Testis (tissue), 3 donors: Measurements from ENCODE around the gene PPM1L. TPM values are rescaled to one million over a fixed set of nuclear protein-coding genes. Genes with fewer than 3 reads are reported as not detected.

Experiments
- DNase-seq: peaks from one replicate; pipeline ENCODE4 v3.0.0-alpha.2; 2019
- H3K27ac ChIP-seq, 2 donors: fragments of 200-600 bp; sonication (generic); one replicate each; pipeline ENCODE4 v1.5.1; 2019
- H3K27me3 ChIP-seq: fragments of 200-600 bp; sonication (generic); one replicate; pipeline ENCODE4 v1.5.1; 2019
- H3K36me3 ChIP-seq: fragments of 200-600 bp; sonication (generic); one replicate; pipeline ENCODE4 v1.5.1; 2017; ENCODE audit warnings: low read depth; ENCODE audit errors: missing control alignments
- H3K4me1 ChIP-seq: fragments of 200-600 bp; sonication (generic); one replicate; pipeline ENCODE4 v1.5.1; 2019
- H3K4me3 ChIP-seq, 2 donors: fragments of 200-600 bp; sonication (generic); one replicate each; pipeline ENCODE4 v1.5.1; 2017 to 2019
- H3K9me3 ChIP-seq: fragments of 200-600 bp; sonication (generic); one replicate; pipeline ENCODE4 v1.5.1; 2017
- POLR2A ChIP-seq: fragments of 450-650 bp; IDR thresholded peaks from one replicate; pipeline ENCODE4 v1.6.1; 2017; ENCODE audit warnings: antibody characterized with exemption, mild to moderate bottlenecking, moderate library complexity
- WGBS, 2 donors: methylation state at CpG; one replicate each; pipeline ENCODE4 v1.1.5; 2018; 5-methylcytosine and 5-hydroxymethylcytosine counted together
- intact Hi-C: fragments of 100-400 bp; cut with DNase I; formaldehyde crosslinking; loops from one replicate; pipeline ENCODE4 v1.15.1; 2023; ENCODE audit warnings: low total_unique reads
- polyA plus RNA-seq: library from polyadenylated mRNA; stranded (reverse); fragments of 350-450 nt; fragmentation: Illumina TruSeq; extraction: RNeasy Lipid Tissue Mini Kit (QIAGEN cat#74804); gene quantifications from one replicate; pipeline ENCODE4 v1.2.3, GENCODE V29; 2014; ENCODE audit warnings: low read depth, low replicate concordance; ENCODE audit not compliant: insufficient read depth
- total RNA-seq, 2 donors: library from RNA; depleted of rRNA; stranded (reverse); fragments of >200 nt; gene quantifications; one replicate each; pipeline ENCODE4 v1.2.3, GENCODE V29; 2016
- TF ChIP-seq, protein P1 (sequence below), 3 experiments: fragments of 450-650 bp in 2 of 3; fragments of 200-600 bp in 1 of 3; sonication (generic) in 1 of 3; IDR thresholded peaks; one replicate each; pipeline ENCODE4 v1.5.1; 2016 to 2019; ENCODE audit warnings: antibody characterized with exemption in 3 of 3, mild to moderate bottlenecking in 2 of 3, moderate library complexity in 1 of 3

PPM1L gene
- total and polyA plus RNA-seq, 3 donors from 2014 or later: 4.4 to 27.7 (median 19.6) TPM

DNA sequence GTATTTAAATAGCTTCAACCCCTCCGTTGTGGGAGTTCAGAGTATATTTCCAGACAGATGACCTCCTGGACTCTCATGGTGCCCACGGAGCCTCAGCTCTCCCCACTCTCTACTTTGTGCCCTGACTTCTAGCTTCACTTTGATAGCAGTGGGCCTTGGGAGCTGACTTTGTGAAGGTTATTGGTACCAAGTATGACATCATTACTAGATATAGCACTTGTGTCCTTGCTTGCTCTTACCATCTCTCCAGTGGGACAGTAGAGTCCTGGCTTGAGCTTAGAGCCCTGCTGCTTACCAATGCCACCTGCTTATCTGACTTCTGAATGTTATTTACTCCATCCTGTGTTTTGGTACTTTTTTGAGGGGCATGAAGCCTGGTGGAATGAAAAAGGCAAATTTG lies 53.4 kb downstream of the PPM1L start:
- 52 to 54% methylated on average over 2 of the region's 2 CpGs for WGBS, 2 donors

GRCh38 chr3:160810362-160811236 lies 54.6 kb downstream of the PPM1L start:
- no peak overlapping the region for H3K27ac ChIP-seq
- 67 to 76% methylated on average over 4 of the region's 4 CpGs for WGBS, 2 donors
- H3K9me3 ChIP-seq: no peaks in the 10 kb centered on the region
- H3K36me3 ChIP-seq: no peaks in the 10 kb centered on the region
- no peaks in the 10 kb centered on the region for H3K27me3 ChIP-seq
- H3K4me3 ChIP-seq: no peak overlapping the region
- H3K4me1 ChIP-seq: no peaks in the 10 kb centered on the region
- DNase-seq: no peak
- intact Hi-C loops: no loop called here
- TF ChIP-seq POLR2A: no peak
- TF ChIP-seq, protein P1, sequence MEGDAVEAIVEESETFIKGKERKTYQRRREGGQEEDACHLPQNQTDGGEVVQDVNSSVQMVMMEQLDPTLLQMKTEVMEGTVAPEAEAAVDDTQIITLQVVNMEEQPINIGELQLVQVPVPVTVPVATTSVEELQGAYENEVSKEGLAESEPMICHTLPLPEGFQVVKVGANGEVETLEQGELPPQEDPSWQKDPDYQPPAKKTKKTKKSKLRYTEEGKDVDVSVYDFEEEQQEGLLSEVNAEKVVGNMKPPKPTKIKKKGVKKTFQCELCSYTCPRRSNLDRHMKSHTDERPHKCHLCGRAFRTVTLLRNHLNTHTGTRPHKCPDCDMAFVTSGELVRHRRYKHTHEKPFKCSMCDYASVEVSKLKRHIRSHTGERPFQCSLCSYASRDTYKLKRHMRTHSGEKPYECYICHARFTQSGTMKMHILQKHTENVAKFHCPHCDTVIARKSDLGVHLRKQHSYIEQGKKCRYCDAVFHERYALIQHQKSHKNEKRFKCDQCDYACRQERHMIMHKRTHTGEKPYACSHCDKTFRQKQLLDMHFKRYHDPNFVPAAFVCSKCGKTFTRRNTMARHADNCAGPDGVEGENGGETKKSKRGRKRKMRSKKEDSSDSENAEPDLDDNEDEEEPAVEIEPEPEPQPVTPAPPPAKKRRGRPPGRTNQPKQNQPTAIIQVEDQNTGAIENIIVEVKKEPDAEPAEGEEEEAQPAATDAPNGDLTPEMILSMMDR (IDR thresholded peaks at IDR 0.05): no peak

More for the DNA sequence above, 53.4 kb downstream of the PPM1L start:
- TF ChIP-seq, protein P1 (IDR thresholded peaks at IDR 0.05): no peak
- TF ChIP-seq POLR2A: no peak
- Histone ChIP-seq H3K9me3 (no peaks in the 10 kb centered on the region), H3K4me3 (no peak overlapping the region), H3K36me3 (no peaks in the 10 kb centered on the region), H3K4me1 (no peaks in the 10 kb centered on the region), H3K27me3 (no peaks in the 10 kb centered on the region), H3K27ac (no peak overlapping the region)
- intact Hi-C loops: no loop called here
- no peak for DNase-seq

DNA sequence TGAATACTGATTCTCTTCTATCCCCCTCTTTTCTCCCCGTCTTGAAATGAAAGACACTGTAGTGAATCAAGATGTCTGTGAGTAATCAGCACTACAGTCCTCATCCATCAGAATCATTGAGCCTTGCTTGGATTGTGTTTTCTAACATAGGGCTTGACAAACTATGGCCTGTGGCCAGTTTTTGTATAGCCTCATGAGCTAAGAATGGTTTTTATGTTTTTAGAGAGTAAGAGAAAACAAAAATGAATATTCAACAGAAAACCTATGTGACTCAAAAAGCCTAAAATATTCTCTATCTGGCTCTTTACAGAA lies 55.2 kb downstream of the PPM1L start:
- 71 to 72% methylated on average over 1 of the region's 1 CpG for WGBS, 2 donors
- DNase-seq: no peak
- H3K27me3 ChIP-seq: no peaks in the 10 kb centered on the region
- no peaks in the 10 kb centered on the region for H3K4me1 ChIP-seq
- intact Hi-C loops: no loop called here
- H3K36me3 ChIP-seq: no peaks in the 10 kb centered on the region
- no peaks in the 10 kb centered on the region for H3K9me3 ChIP-seq
- TF ChIP-seq, protein P1 (IDR thresholded peaks at IDR 0.05): no peak
- no peak for TF ChIP-seq POLR2A
- H3K27ac ChIP-seq: no peak overlapping the region
- H3K4me3 ChIP-seq: no peak overlapping the region

GRCh38 chr3:160812304-160812703 lies 56.3 kb downstream of the PPM1L start:
- intact Hi-C loops: no loop called here
- 61 to 70% methylated on average over 3 of the region's 3 CpGs for WGBS, 2 donors

More at GRCh38 chr3:160812304-160812703, 56.3 kb downstream of the PPM1L start:
- H3K9me3 ChIP-seq: no peaks in the 10 kb centered on the region
- H3K4me3 ChIP-seq: no peak overlapping the region
- H3K27me3 ChIP-seq: no peaks in the 10 kb centered on the region
- no peaks in the 10 kb centered on the region for H3K4me1 ChIP-seq
- DNase-seq: no peak
- TF ChIP-seq, protein P1 (IDR thresholded peaks at IDR 0.05): no peak
- TF ChIP-seq POLR2A: no peak
- H3K27ac ChIP-seq: no peak overlapping the region
- no peaks in the 10 kb centered on the region for H3K36me3 ChIP-seq
